Measurements from ENCODE around the gene VWF. TPM values are rescaled to one million over a fixed set of nuclear protein-coding genes. Genes with fewer than 3 reads are reported as not detected.

The VWF gene
- total RNA-seq, 1 donor from 2014 or later = 0.21 TPM

GRCh38 chr12:5977556-5977955, 146.9 kb downstream of the VWF start:
- no peak overlapping the region for H3K27ac Mint-ChIP-seq (ENCODE audit: unreplicated experiment)
- no peaks in the 10 kb centered on the region for H3K9me3 Mint-ChIP-seq
- H3K4me1 Mint-ChIP-seq = no peaks in the 10 kb centered on the region
- no peak for TF ChIP-seq CTCF (conservative IDR thresholded peaks at IDR 0.05)
- no peak overlapping the region for H3K4me3 Mint-ChIP-seq
- no peaks in the 10 kb centered on the region for H3K27me3 Mint-ChIP-seq (ENCODE audit: low read depth)
- DNase-seq (ENCODE audit: low read depth, low spot score) = no peak
- H3K36me3 Mint-ChIP-seq (ENCODE audit: low read depth) = no peaks in the 10 kb centered on the region

GRCh38 chr12:5976711-5977110, 147.8 kb downstream of the VWF start:
- no peaks in the 10 kb centered on the region for H3K27me3 Mint-ChIP-seq (ENCODE audit: low read depth)
- no peaks in the 10 kb centered on the region for H3K9me3 Mint-ChIP-seq
- H3K4me3 Mint-ChIP-seq = no peak overlapping the region
- no peak for DNase-seq (ENCODE audit: low read depth, low spot score)
- TF ChIP-seq CTCF (conservative IDR thresholded peaks at IDR 0.05) = no peak
- H3K4me1 Mint-ChIP-seq = no peaks in the 10 kb centered on the region
- H3K36me3 Mint-ChIP-seq (ENCODE audit: low read depth) = no peaks in the 10 kb centered on the region
- H3K27ac Mint-ChIP-seq (ENCODE audit: unreplicated experiment) = no peak overlapping the region

- Mint-ChIP-seq H3K36me3 (ENCODE audit: low read depth) (no peaks in the 10 kb centered on the region), H3K4me1 (no peaks in the 10 kb centered on the region), H3K4me3 (no peak overlapping the region), H3K27ac (ENCODE audit: unreplicated experiment) (peak overlapping the region; percentile 79), H3K27me3 (ENCODE audit: low read depth) (no peaks in the 10 kb centered on the region), H3K9me3 (no peaks in the 10 kb centered on the region)
- no peak for DNase-seq (ENCODE audit: low read depth, low spot score)
- no peak for TF ChIP-seq CTCF (conservative IDR thresholded peaks at IDR 0.05)
Observed at GRCh38 chr12:5976196-5976595, 148.3 kb downstream of the VWF start.

GRCh38 chr12:5973461-5974115, 150.9 kb downstream of the VWF start:
- no peaks in the 10 kb centered on the region for H3K4me1 Mint-ChIP-seq
- no peaks in the 10 kb centered on the region for H3K9me3 Mint-ChIP-seq
- no peak for DNase-seq (ENCODE audit: low read depth, low spot score)
- no peaks in the 10 kb centered on the region for H3K36me3 Mint-ChIP-seq (ENCODE audit: low read depth)
- H3K27me3 Mint-ChIP-seq (ENCODE audit: low read depth) = peaks cover 3% of the 10 kb centered on the region
- no peak overlapping the region for H3K27ac Mint-ChIP-seq (ENCODE audit: unreplicated experiment)
- TF ChIP-seq CTCF (conservative IDR thresholded peaks at IDR 0.05) = no peak
- H3K4me3 Mint-ChIP-seq = no peak overlapping the region

- H3K9me3 Mint-ChIP-seq = no peaks in the 10 kb centered on the region
- H3K4me1 Mint-ChIP-seq = no peaks in the 10 kb centered on the region
- peak overlapping the region; percentile 23 for H3K27ac Mint-ChIP-seq (ENCODE audit: unreplicated experiment)
- peaks cover 3% of the 10 kb centered on the region for H3K27me3 Mint-ChIP-seq (ENCODE audit: low read depth)
- H3K4me3 Mint-ChIP-seq = no peak overlapping the region
- no peaks in the 10 kb centered on the region for H3K36me3 Mint-ChIP-seq (ENCODE audit: low read depth)
- no peak for TF ChIP-seq CTCF (conservative IDR thresholded peaks at IDR 0.05)
- no peak for DNase-seq (ENCODE audit: low read depth, low spot score)
Observed at GRCh38 chr12:5972387-5972786, 152.1 kb downstream of the VWF start.
